Activated CD8-positive, alpha-beta T cell treated with anti-CD3 and anti-CD28 coated beads for 36 hours (primary cell): ENCODE measurements around the gene WNT9A. TPM values are rescaled to one million over a fixed set of nuclear protein-coding genes. Genes with fewer than 3 reads are reported as not detected.

Experiments
- ATAC-seq: fragments of 200-7000 bp; cut with Tn5 transposase; one replicate; pipeline ENCODE4 v1.10.0; 2021; ENCODE audit warnings: mild to moderate bottlenecking, moderate library complexity
- CTCF ChIA-PET: fragments of 350-600 bp; sonication (Branson Sonifier 250); formaldehyde crosslinking; loops from one replicate; lab custom pipeline; 2021; ENCODE audit warnings: antibody characterized with exemption; lab: Charles Lee
- POLR2A ChIA-PET: fragments of 350-600 bp; sonication (Branson Sonifier 250); formaldehyde crosslinking; loops from one replicate; lab custom pipeline; 2021; ENCODE audit warnings: antibody characterized with exemption; lab: Charles Lee
- DNase-seq: peaks from one replicate; pipeline ENCODE4 v3.0.0-alpha.2; 2020
- H3K27ac Mint-ChIP-seq: one replicate; pipeline ENCODE4 v1.8.0; 2021; ENCODE audit warnings: mild to moderate bottlenecking, mixed read lengths
- H3K27me3 Mint-ChIP-seq: one replicate; pipeline ENCODE4 v1.8.0; 2021; ENCODE audit warnings: mixed read lengths
- H3K36me3 Mint-ChIP-seq: one replicate; pipeline ENCODE4 v1.8.0; 2021; ENCODE audit warnings: low read depth, mixed read lengths
- H3K4me1 Mint-ChIP-seq: one replicate; pipeline ENCODE4 v1.8.0; 2021; ENCODE audit warnings: low read depth, mixed read lengths
- H3K4me3 Mint-ChIP-seq: one replicate; pipeline ENCODE4 v1.8.0; 2021; ENCODE audit warnings: mild to moderate bottlenecking, moderate library complexity, mixed read lengths
- H3K9me3 Mint-ChIP-seq: one replicate; pipeline ENCODE4 v1.8.0; 2021; ENCODE audit warnings: mixed read lengths
- CTCF ChIP-seq: fragments of 200-600 bp; IDR thresholded peaks from one replicate; pipeline ENCODE4 v1.8.0; 2022; ENCODE audit warnings: antibody characterized with exemption, mild to moderate bottlenecking
- intact Hi-C: fragments of 100-400 bp; cut with micrococcal nuclease; formaldehyde crosslinking; loops from one replicate; pipeline ENCODE4 v1.10.0; 2022
- total RNA-seq, 2 experiments: library from RNA; stranded (reverse); gene quantifications; one replicate each; pipeline ENCODE4 v1.2.3, GENCODE V29; 2021

The WNT9A gene
- total RNA-seq, 2 experiments from 2014 or later: not detected

- Mint-ChIP-seq H3K4me3 (no peak overlapping the region), H3K27ac (no peak overlapping the region), H3K4me1 (peaks cover 10% of the 10 kb centered on the region), H3K9me3 (no peaks in the 10 kb centered on the region), H3K27me3 (no peaks in the 10 kb centered on the region), H3K36me3 (no peaks in the 10 kb centered on the region)
- CTCF ChIA-PET: no interaction called here
- no peak for DNase-seq
- no peak for ATAC-seq
- POLR2A ChIA-PET: no interaction called here
- intact Hi-C loops: no loop called here
- TF ChIP-seq CTCF: no peak
Observed at GRCh38 chr1:227895828-227896685, 51.7 kb downstream of the WNT9A start.

- H3K9me3 Mint-ChIP-seq: no peaks in the 10 kb centered on the region
- ChIA-PET CTCF (no interaction called here), POLR2A (no interaction called here)
- DNase-seq (peak; percentile 0), ATAC-seq (no peak)
- no peak overlapping the region for H3K27ac Mint-ChIP-seq
- H3K36me3 Mint-ChIP-seq: no peaks in the 10 kb centered on the region
- peaks cover 10% of the 10 kb centered on the region for H3K4me1 Mint-ChIP-seq
- H3K27me3 Mint-ChIP-seq: no peaks in the 10 kb centered on the region
- no peak for TF ChIP-seq CTCF
- intact Hi-C loops: no loop called here
- no peak overlapping the region for H3K4me3 Mint-ChIP-seq
Observed at GRCh38 chr1:227894831-227895451, 52.8 kb downstream of the WNT9A start.

GRCh38 chr1:227893949-227894721 lies 53.6 kb downstream of the WNT9A start:
- Mint-ChIP-seq H3K27ac (no peak overlapping the region), H3K9me3 (no peaks in the 10 kb centered on the region), H3K27me3 (no peaks in the 10 kb centered on the region), H3K36me3 (no peaks in the 10 kb centered on the region), H3K4me3 (no peak overlapping the region), H3K4me1 (peaks cover 11% of the 10 kb centered on the region)
- DNase-seq (peak; percentile 1), ATAC-seq (no peak)
- intact Hi-C loops: no loop called here
- ChIA-PET CTCF (no interaction called here), POLR2A (no interaction called here)
- TF ChIP-seq CTCF: no peak

- intact Hi-C loops: no loop called here
- DNase-seq (no peak), ATAC-seq (no peak)
- H3K27ac Mint-ChIP-seq: no peak overlapping the region
- H3K4me1 Mint-ChIP-seq: peaks cover 10% of the 10 kb centered on the region
- no peaks in the 10 kb centered on the region for H3K36me3 Mint-ChIP-seq
- no peaks in the 10 kb centered on the region for H3K27me3 Mint-ChIP-seq
- CTCF ChIA-PET: no interaction called here
- POLR2A ChIA-PET: no interaction called here
- H3K9me3 Mint-ChIP-seq: no peaks in the 10 kb centered on the region
- TF ChIP-seq CTCF: no peak
- no peak overlapping the region for H3K4me3 Mint-ChIP-seq
Observed at GRCh38 chr1:227893300-227893948, 54.3 kb downstream of the WNT9A start.
